ENCODE data around the gene SLC6A18. TPM values are rescaled to one million over a fixed set of nuclear protein-coding genes. Genes with fewer than 3 reads are reported as not detected.

The SLC6A18 gene
- total and polyA plus RNA-seq, 2 experiments from 2014 or later: not detected

- DNase-seq (ENCODE audit: low read depth in 1 of 2, low spot score in 1 of 2): no peak
- no peak overlapping the region for H3K4me3 ChIP-seq
- no peak overlapping the region for H3K27ac ChIP-seq
- no peaks in the 10 kb centered on the region for H3K4me1 ChIP-seq (ENCODE audit: low read depth)
- H3K27me3 ChIP-seq: no peaks in the 10 kb centered on the region
- H3K36me3 ChIP-seq: no peaks in the 10 kb centered on the region
- H3K9me3 ChIP-seq (ENCODE audit: low read depth): no peaks in the 10 kb centered on the region
- TF ChIP-seq CTCF (IDR thresholded peaks at IDR 0.05; ENCODE audit: low read depth, low read length): no peak
Observed at GRCh38 chr5:1268056-1268455, 42.9 kb downstream of the SLC6A18 start.

- no peak for DNase-seq (ENCODE audit: low read depth in 1 of 2, low spot score in 1 of 2)
- Histone ChIP-seq H3K4me3 (no peak overlapping the region), H3K27me3 (no peaks in the 10 kb centered on the region), H3K27ac (no peak overlapping the region), H3K36me3 (no peaks in the 10 kb centered on the region), H3K9me3 (ENCODE audit: low read depth) (no peaks in the 10 kb centered on the region), H3K4me1 (ENCODE audit: low read depth) (no peaks in the 10 kb centered on the region)
- TF ChIP-seq CTCF (IDR thresholded peaks at IDR 0.05; ENCODE audit: low read depth, low read length): no peak
Observed at GRCh38 chr5:1268666-1269065, 43.5 kb downstream of the SLC6A18 start.

DNA sequence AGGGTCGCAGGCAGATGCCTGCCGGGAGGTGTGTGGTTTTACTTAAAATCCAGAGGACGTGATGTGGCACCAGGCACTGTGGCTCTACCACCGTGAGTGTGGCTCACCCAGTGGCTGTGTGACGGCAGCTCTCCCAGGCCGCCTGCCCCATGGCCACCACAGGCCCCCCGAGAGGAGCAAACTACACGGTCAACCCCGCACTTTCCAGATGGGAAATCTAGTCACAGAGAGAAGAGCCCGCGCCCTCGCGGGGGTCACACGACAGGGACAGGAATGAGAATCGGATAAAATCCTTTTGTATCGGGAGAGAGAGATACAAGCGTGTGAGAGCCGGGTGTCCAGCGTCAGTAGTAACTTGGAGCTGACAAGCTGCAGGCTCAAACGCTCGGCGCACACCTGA, 45.2 kb downstream of the SLC6A18 start:
- DNase-seq (ENCODE audit: low read depth in 1 of 2, low spot score in 1 of 2): no peak
- Histone ChIP-seq H3K27me3 (no peaks in the 10 kb centered on the region), H3K4me1 (ENCODE audit: low read depth) (no peaks in the 10 kb centered on the region), H3K4me3 (no peak overlapping the region), H3K9me3 (ENCODE audit: low read depth) (no peaks in the 10 kb centered on the region), H3K36me3 (no peaks in the 10 kb centered on the region), H3K27ac (no peak overlapping the region)
- no peak for TF ChIP-seq CTCF (IDR thresholded peaks at IDR 0.05; ENCODE audit: low read depth, low read length)

- H3K4me1 ChIP-seq (ENCODE audit: low read depth): no peaks in the 10 kb centered on the region
- no peak overlapping the region for H3K27ac ChIP-seq
Observed at GRCh38 chr5:1270933-1271914, 46.0 kb downstream of the SLC6A18 start.

GRCh38 chr5:1272201-1272600, 47.0 kb downstream of the SLC6A18 start:
- no peak overlapping the region for H3K27ac ChIP-seq
- H3K9me3 ChIP-seq (ENCODE audit: low read depth): no peaks in the 10 kb centered on the region
- no peak for DNase-seq (ENCODE audit: low read depth in 1 of 2, low spot score in 1 of 2)
- TF ChIP-seq CTCF (IDR thresholded peaks at IDR 0.05; ENCODE audit: low read depth, low read length): no peak
- no peaks in the 10 kb centered on the region for H3K36me3 ChIP-seq
- no peak overlapping the region for H3K4me3 ChIP-seq
- H3K27me3 ChIP-seq: no peaks in the 10 kb centered on the region
- H3K4me1 ChIP-seq (ENCODE audit: low read depth): no peaks in the 10 kb centered on the region

More at GRCh38 chr5:1270933-1271914, 46.0 kb downstream of the SLC6A18 start:
- no peak overlapping the region for H3K4me3 ChIP-seq
- DNase-seq (ENCODE audit: low read depth in 1 of 2, low spot score in 1 of 2): no peak
- TF ChIP-seq CTCF (IDR thresholded peaks at IDR 0.05; ENCODE audit: low read depth, low read length): no peak
- H3K36me3 ChIP-seq: no peaks in the 10 kb centered on the region
- no peaks in the 10 kb centered on the region for H3K9me3 ChIP-seq (ENCODE audit: low read depth)
- no peaks in the 10 kb centered on the region for H3K27me3 ChIP-seq
